HepG2 (cell line): ENCODE measurements around the gene RIPK3. TPM values are rescaled to one million over a fixed set of nuclear protein-coding genes. Genes with fewer than 3 reads are reported as not detected.

Experiments
- CCAR2 ChIP-seq: fragments of 200-400 bp; formaldehyde crosslinking; optimal IDR thresholded peaks from 2 replicates; pipeline ENCODE3; 2018; ENCODE audit warnings: low read depth, mild to moderate bottlenecking, low read length, moderate library complexity
- CEBPG ChIP-seq: IDR thresholded peaks from 2 replicates; pipeline ENCODE4 v1.6.1; 2016
- DNMT3B ChIP-seq: conservative IDR thresholded peaks from 2 replicates; pipeline ENCODE4 v1.6.1; 2016; ENCODE audit warnings: missing biosample characterization, control low read depth
- HNF1B ChIP-seq: sonication (generic); formaldehyde crosslinking; IDR thresholded peaks from 2 replicates; pipeline ENCODE4 v1.5.1; 2020; ENCODE audit warnings: mild to moderate bottlenecking, moderate library complexity, missing genetic modification reagents
- HNF4A ChIP-seq: sonication (generic); formaldehyde crosslinking; IDR thresholded peaks from 2 replicates; pipeline ENCODE4 v1.4.0; 2020; ENCODE audit warnings: missing genetic modification reagents
- POGK ChIP-seq: sonication (generic); formaldehyde crosslinking; conservative IDR thresholded peaks from 2 replicates; pipeline ENCODE4 v1.8.0; 2022; ENCODE audit warnings: mild to moderate bottlenecking, moderate library complexity, missing genetic modification reagents
- RFX3 ChIP-seq: IDR thresholded peaks from 2 replicates; pipeline ENCODE4 v1.6.1; 2016; ENCODE audit warnings: missing biosample characterization, missing genetic modification reagents
- RXRA ChIP-seq: sonication (generic); formaldehyde crosslinking; IDR thresholded peaks from 2 replicates; pipeline ENCODE4 v1.5.1; 2020; ENCODE audit warnings: missing genetic modification reagents
- SRSF9 ChIP-seq: fragments of 200-400 bp; formaldehyde crosslinking; IDR thresholded peaks from 2 replicates; pipeline ENCODE4 v1.6.1; 2018; ENCODE audit warnings: borderline replicate concordance, mild to moderate bottlenecking, low read depth, low read length; ENCODE audit not compliant: insufficient read depth, poor library complexity, severe bottlenecking
- ZBTB7A ChIP-seq: sonication (generic); formaldehyde crosslinking; IDR thresholded peaks from 2 replicates; pipeline ENCODE4 v1.8.0; 2022; ENCODE audit warnings: mild to moderate bottlenecking, missing genetic modification reagents
- ZSCAN12 ChIP-seq: sonication (generic); formaldehyde crosslinking; IDR thresholded peaks from 2 replicates; pipeline ENCODE4 v1.9.0; 2021; ENCODE audit warnings: mild to moderate bottlenecking, missing genetic modification reagents
- polyA plus RNA-seq, 8 experiments: library from polyadenylated mRNA; depleted of rRNA in 3 of 8; stranded (reverse) in 7 of 8; unstranded in 1 of 8; fragments of >200 nt; fragmentation: Illumina TruSeq in 4 of 8; extraction: Trizol in 4 of 8; gene quantifications; 2 replicates each; pipeline versions ENCODE4 v1.2.1 to v1.2.3, GENCODE V29; 2011 to 2016; ENCODE audit warnings: low read depth in 4 of 8, missing spikeins in 1 of 8, mixed read lengths in 1 of 8; ENCODE audit not compliant: insufficient read depth in 1 of 8
- total RNA-seq, 5 experiments: library from RNA; depleted of rRNA; stranded (reverse); fragments of >200 nt; fragmentation: Illumina TruSeq; extraction: Trizol; gene quantifications; 2 replicates each; pipeline ENCODE4 v1.2.3, GENCODE V29; 2016; ENCODE audit warnings: low read depth in 1 of 5
- TF ChIP-seq, protein P1 (sequence below): sonication (generic); formaldehyde crosslinking; IDR thresholded peaks from 2 replicates; pipeline ENCODE4 v1.4.0; 2020; ENCODE audit warnings: missing genetic modification reagents
- TF ChIP-seq, protein P2 (sequence below): sonication (generic); IDR thresholded peaks from 2 replicates; pipeline ENCODE4 v1.6.1; 2016; ENCODE audit warnings: low read depth, borderline replicate concordance
- TF ChIP-seq, protein P3 (sequence below): sonication (generic); formaldehyde crosslinking; IDR thresholded peaks from 2 replicates; pipeline ENCODE4 v1.4.0; 2020; ENCODE audit warnings: missing genetic modification reagents; ENCODE audit errors: not compliant biosample characterization

RIPK3 gene
- total and polyA plus RNA-seq, 2 of the 13 experiments (the other 11 are each of a cell fraction or from before 2014, with no cell fraction given), result not detected

DNA sequence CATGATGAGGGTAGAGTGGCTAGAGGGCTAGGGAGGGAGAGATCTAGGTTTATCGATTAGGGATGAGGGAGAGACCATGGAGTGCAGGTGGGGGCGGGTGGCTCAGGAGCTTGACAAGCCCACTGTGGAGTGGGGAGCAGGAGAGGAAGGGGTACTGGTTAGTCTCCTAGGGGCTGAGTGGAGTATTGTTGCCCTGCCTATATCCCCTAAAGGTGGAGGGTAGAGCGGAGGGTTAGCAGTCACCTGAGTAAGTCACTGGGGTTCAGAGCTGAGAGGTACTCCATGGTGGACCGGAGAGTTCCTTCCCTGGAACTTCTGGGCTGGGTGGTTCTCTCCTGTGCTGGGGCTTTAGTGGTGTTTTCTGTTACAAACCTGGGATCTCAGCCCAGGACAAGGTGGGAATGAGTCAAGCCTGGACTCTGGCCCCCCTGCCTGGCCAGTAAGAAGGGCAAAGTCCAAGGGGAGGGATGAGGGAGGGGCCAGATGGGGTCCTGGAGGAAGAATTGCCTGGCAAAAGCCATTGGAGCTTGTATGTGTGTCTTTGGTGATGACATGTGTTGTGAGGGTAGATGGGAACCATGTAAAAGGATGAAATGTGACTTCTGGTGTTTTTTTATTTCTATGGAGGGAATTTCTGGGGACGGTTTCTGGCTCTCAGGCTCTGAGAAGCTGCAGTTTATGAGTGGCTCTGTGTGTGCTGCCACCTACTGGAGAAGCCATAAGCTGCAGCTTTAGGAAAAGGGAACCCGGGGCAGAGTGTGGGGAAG lies 32.0 kb downstream of the RIPK3 start, which contains the start of gene CIDEB (continued):
- TF ChIP-seq, protein P1, sequence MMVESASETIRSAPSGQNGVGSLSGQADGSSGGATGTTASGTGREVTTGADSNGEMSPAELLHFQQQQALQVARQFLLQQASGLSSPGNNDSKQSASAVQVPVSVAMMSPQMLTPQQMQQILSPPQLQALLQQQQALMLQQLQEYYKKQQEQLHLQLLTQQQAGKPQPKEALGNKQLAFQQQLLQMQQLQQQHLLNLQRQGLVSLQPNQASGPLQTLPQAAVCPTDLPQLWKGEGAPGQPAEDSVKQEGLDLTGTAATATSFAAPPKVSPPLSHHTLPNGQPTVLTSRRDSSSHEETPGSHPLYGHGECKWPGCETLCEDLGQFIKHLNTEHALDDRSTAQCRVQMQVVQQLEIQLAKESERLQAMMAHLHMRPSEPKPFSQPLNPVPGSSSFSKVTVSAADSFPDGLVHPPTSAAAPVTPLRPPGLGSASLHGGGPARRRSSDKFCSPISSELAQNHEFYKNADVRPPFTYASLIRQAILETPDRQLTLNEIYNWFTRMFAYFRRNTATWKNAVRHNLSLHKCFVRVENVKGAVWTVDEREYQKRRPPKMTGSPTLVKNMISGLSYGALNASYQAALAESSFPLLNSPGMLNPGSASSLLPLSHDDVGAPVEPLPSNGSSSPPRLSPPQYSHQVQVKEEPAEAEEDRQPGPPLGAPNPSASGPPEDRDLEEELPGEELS (CRISPR knock-in tag), result peak; percentile 75
- TF ChIP-seq HNF4A (CRISPR knock-in tag), result peak; percentile 100
- peak; percentile 98 for TF ChIP-seq CCAR2
- TF ChIP-seq RFX3 (CRISPR knock-in tag), result no peak
- TF ChIP-seq, protein P2, sequence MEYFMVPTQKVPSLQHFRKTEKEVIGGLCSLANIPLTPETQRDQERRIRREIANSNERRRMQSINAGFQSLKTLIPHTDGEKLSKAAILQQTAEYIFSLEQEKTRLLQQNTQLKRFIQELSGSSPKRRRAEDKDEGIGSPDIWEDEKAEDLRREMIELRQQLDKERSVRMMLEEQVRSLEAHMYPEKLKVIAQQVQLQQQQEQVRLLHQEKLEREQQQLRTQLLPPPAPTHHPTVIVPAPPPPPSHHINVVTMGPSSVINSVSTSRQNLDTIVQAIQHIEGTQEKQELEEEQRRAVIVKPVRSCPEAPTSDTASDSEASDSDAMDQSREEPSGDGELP, result peak; percentile 86; the same call in 1 of the 2 replicates
- peak; percentile 84 for TF ChIP-seq ZBTB7A (CRISPR knock-in tag)
- peak; percentile 74; the same call in 1 of the 2 replicates for TF ChIP-seq POGK (CRISPR knock-in tag)
- TF ChIP-seq, protein P3, sequence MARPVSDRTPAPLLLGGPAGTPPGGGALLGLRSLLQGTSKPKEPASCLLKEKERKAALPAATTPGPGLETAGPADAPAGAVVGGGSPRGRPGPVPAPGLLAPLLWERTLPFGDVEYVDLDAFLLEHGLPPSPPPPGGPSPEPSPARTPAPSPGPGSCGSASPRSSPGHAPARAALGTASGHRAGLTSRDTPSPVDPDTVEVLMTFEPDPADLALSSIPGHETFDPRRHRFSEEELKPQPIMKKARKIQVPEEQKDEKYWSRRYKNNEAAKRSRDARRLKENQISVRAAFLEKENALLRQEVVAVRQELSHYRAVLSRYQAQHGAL (CRISPR knock-in tag), result no peak
- TF ChIP-seq HNF1B, result peak; percentile 97
- TF ChIP-seq CEBPG (CRISPR knock-in tag), result peak; percentile 71
- TF ChIP-seq RXRA (CRISPR knock-in tag), result peak; percentile 83; the same call in 1 of the 2 replicates
- TF ChIP-seq SRSF9, result no peak
- no peak for TF ChIP-seq ZSCAN12
- peak; percentile 96 for TF ChIP-seq DNMT3B (CRISPR knock-in tag)
